ENCODE measurements around the gene RIC1. TPM values are rescaled to one million over a fixed set of nuclear protein-coding genes. Genes with fewer than 3 reads are reported as not detected.
A peak's percentile ranks its signal among the peaks of the same experiment; 100 is the strongest.

The RIC1 gene
- total and polyA plus RNA-seq, 2 experiments from 2014 or later, result 9.7 to 33.7 TPM

- DNase-seq (ENCODE audit: low read depth in 1 of 2, low spot score in 1 of 2), result peak in 1 of 2 donors; percentile 23
- no peak overlapping the region for H3K27ac ChIP-seq
- H3K36me3 ChIP-seq, result no peaks in the 10 kb centered on the region
- H3K9me3 ChIP-seq (ENCODE audit: low read depth), result no peaks in the 10 kb centered on the region
- H3K4me3 ChIP-seq, result no peak overlapping the region
- TF ChIP-seq CTCF (IDR thresholded peaks at IDR 0.05; ENCODE audit: low read depth, low read length), result no peak
- no peaks in the 10 kb centered on the region for H3K27me3 ChIP-seq
- peaks cover 5% of the 10 kb centered on the region for H3K4me1 ChIP-seq (ENCODE audit: low read depth)
These were observed 172.2 kb downstream of the RIC1 start for GRCh38 chr9:5800969-5801738.

GRCh38 chr9:5801739-5802113 lies 172.8 kb downstream of the RIC1 start:
- no peak for DNase-seq (ENCODE audit: low read depth in 1 of 2, low spot score in 1 of 2)
- Histone ChIP-seq H3K27ac (no peak overlapping the region), H3K27me3 (no peaks in the 10 kb centered on the region), H3K4me3 (no peak overlapping the region), H3K9me3 (ENCODE audit: low read depth) (no peaks in the 10 kb centered on the region), H3K4me1 (ENCODE audit: low read depth) (peaks cover 5% of the 10 kb centered on the region), H3K36me3 (no peaks in the 10 kb centered on the region)
- no peak for TF ChIP-seq CTCF (IDR thresholded peaks at IDR 0.05; ENCODE audit: low read depth, low read length)

- H3K36me3 ChIP-seq, result peaks cover 9% of the 10 kb centered on the region
- peaks cover 5% of the 10 kb centered on the region for H3K4me1 ChIP-seq (ENCODE audit: low read depth)
- no peak overlapping the region for H3K4me3 ChIP-seq
- DNase-seq (ENCODE audit: low read depth in 1 of 2, low spot score in 1 of 2), result no peak
- no peak for TF ChIP-seq CTCF (IDR thresholded peaks at IDR 0.05; ENCODE audit: low read depth, low read length)
- H3K9me3 ChIP-seq (ENCODE audit: low read depth), result no peaks in the 10 kb centered on the region
- H3K27ac ChIP-seq, result no peak overlapping the region
- no peaks in the 10 kb centered on the region for H3K27me3 ChIP-seq
These were observed 176.6 kb downstream of the RIC1 start for GRCh38 chr9:5805478-5805877.

GRCh38 chr9:5811751-5812150 lies 182.8 kb downstream of the RIC1 start:
- Histone ChIP-seq H3K36me3 (peaks cover 11% of the 10 kb centered on the region), H3K9me3 (ENCODE audit: low read depth) (no peaks in the 10 kb centered on the region), H3K4me3 (no peak overlapping the region), H3K27me3 (no peaks in the 10 kb centered on the region), H3K4me1 (ENCODE audit: low read depth) (no peaks in the 10 kb centered on the region), H3K27ac (no peak overlapping the region)
- no peak for TF ChIP-seq CTCF (IDR thresholded peaks at IDR 0.05; ENCODE audit: low read depth, low read length)
- no peak for DNase-seq (ENCODE audit: low read depth in 1 of 2, low spot score in 1 of 2)

- no peak for TF ChIP-seq CTCF (IDR thresholded peaks at IDR 0.05; ENCODE audit: low read depth, low read length)
These were observed 184.9 kb downstream of the RIC1 start for GRCh38 chr9:5813824-5814223.

More at GRCh38 chr9:5813824-5814223, 184.9 kb downstream of the RIC1 start:
- Histone ChIP-seq H3K4me3 (no peak overlapping the region), H3K27me3 (no peaks in the 10 kb centered on the region), H3K27ac (no peak overlapping the region), H3K4me1 (ENCODE audit: low read depth) (no peaks in the 10 kb centered on the region), H3K36me3 (peaks cover 11% of the 10 kb centered on the region), H3K9me3 (ENCODE audit: low read depth) (no peaks in the 10 kb centered on the region)
- no peak for DNase-seq (ENCODE audit: low read depth in 1 of 2, low spot score in 1 of 2)

Measured in cardiac muscle cell (in vitro differentiated cells and primary cell).